Measurements from ENCODE around the gene METRNL. TPM values are rescaled to one million over a fixed set of nuclear protein-coding genes. Genes with fewer than 3 reads are reported as not detected.
A peak's percentile ranks its signal among the peaks of the same experiment; 100 is the strongest.

Gene METRNL
- total RNA-seq, 1 experiment from 2014 or later: 46.2 TPM

- peaks cover 42% of the 10 kb centered on the region for H3K36me3 ChIP-seq
- H3K27ac ChIP-seq: peak overlapping the region; percentile 95
- H3K27me3 ChIP-seq: no peaks in the 10 kb centered on the region
- peaks cover 74% of the 10 kb centered on the region for H3K4me1 ChIP-seq
- H3K4me3 ChIP-seq: no peak overlapping the region; the same call in 1 of the 2 replicates
- peak; percentile 91 for DNase-seq
- H3K9me3 ChIP-seq (replicated peaks): no peaks in the 10 kb centered on the region
Observed at GRCh38 chr17:83086199-83086880, 6.9 kb downstream of the METRNL start.

GRCh38 chr17:83086907-83087787 lies 7.7 kb downstream of the METRNL start:
- H3K9me3 ChIP-seq (replicated peaks): no peaks in the 10 kb centered on the region
- peak overlapping the region; percentile 95 for H3K27ac ChIP-seq
- peaks cover 42% of the 10 kb centered on the region for H3K36me3 ChIP-seq
- H3K4me3 ChIP-seq: peak overlapping the region; percentile 17
- DNase-seq: peak; percentile 98 to 99
- peaks cover 68% of the 10 kb centered on the region for H3K4me1 ChIP-seq
- no peaks in the 10 kb centered on the region for H3K27me3 ChIP-seq

- Histone ChIP-seq H3K4me1 (peaks cover 61% of the 10 kb centered on the region), H3K27me3 (no peaks in the 10 kb centered on the region), H3K9me3 (replicated peaks) (no peaks in the 10 kb centered on the region), H3K4me3 (peak overlapping the region; percentile 8; the same call in 1 of the 2 replicates), H3K36me3 (peaks cover 46% of the 10 kb centered on the region), H3K27ac (peak overlapping the region; percentile 95)
- no peak for DNase-seq
Observed at GRCh38 chr17:83087788-83088360, 8.5 kb downstream of the METRNL start.

- H3K27me3 ChIP-seq: no peaks in the 10 kb centered on the region
- peaks cover 55% of the 10 kb centered on the region for H3K4me1 ChIP-seq
- H3K36me3 ChIP-seq: peaks cover 51% of the 10 kb centered on the region
- DNase-seq: no peak
- peak overlapping the region; percentile 95; the same call in 1 of the 2 replicates for H3K27ac ChIP-seq
- H3K4me3 ChIP-seq: no peak overlapping the region
- H3K9me3 ChIP-seq (replicated peaks): no peaks in the 10 kb centered on the region
Observed at GRCh38 chr17:83088451-83088850, 9.0 kb downstream of the METRNL start.

GRCh38 chr17:83088909-83089308 lies 9.5 kb downstream of the METRNL start:
- Histone ChIP-seq H3K4me3 (no peak overlapping the region), H3K27me3 (no peaks in the 10 kb centered on the region), H3K9me3 (replicated peaks) (no peaks in the 10 kb centered on the region), H3K4me1 (peaks cover 52% of the 10 kb centered on the region), H3K36me3 (peaks cover 56% of the 10 kb centered on the region), H3K27ac (no peak overlapping the region)
- no peak for DNase-seq

- peaks cover 46% of the 10 kb centered on the region for H3K4me1 ChIP-seq
- H3K27ac ChIP-seq: no peak overlapping the region
Observed at GRCh38 chr17:83089328-83090132, 10.1 kb downstream of the METRNL start.

GRCh38 chr17:83090444-83091256 lies 11.2 kb downstream of the METRNL start:
- H3K36me3 ChIP-seq: peaks cover 64% of the 10 kb centered on the region
- H3K27ac ChIP-seq: no peak overlapping the region
- H3K9me3 ChIP-seq (replicated peaks): no peaks in the 10 kb centered on the region
- no peak for DNase-seq
- no peak overlapping the region for H3K4me3 ChIP-seq
- H3K4me1 ChIP-seq: peaks cover 35% of the 10 kb centered on the region
- no peaks in the 10 kb centered on the region for H3K27me3 ChIP-seq

More at GRCh38 chr17:83089328-83090132, 10.1 kb downstream of the METRNL start:
- DNase-seq: no peak
- H3K36me3 ChIP-seq: peaks cover 59% of the 10 kb centered on the region
- no peaks in the 10 kb centered on the region for H3K27me3 ChIP-seq
- no peaks in the 10 kb centered on the region for H3K9me3 ChIP-seq (replicated peaks)
- no peak overlapping the region for H3K4me3 ChIP-seq

GRCh38 chr17:83091257-83092141 lies 12.1 kb downstream of the METRNL start:
- DNase-seq: no peak
- Histone ChIP-seq H3K36me3 (peaks cover 68% of the 10 kb centered on the region), H3K4me3 (no peak overlapping the region)

GRCh38 chr17:83092186-83092585 lies 12.8 kb downstream of the METRNL start:
- no peak overlapping the region for H3K4me3 ChIP-seq
- H3K9me3 ChIP-seq (replicated peaks): no peaks in the 10 kb centered on the region
- H3K27ac ChIP-seq: no peak overlapping the region
- H3K27me3 ChIP-seq: no peaks in the 10 kb centered on the region
- no peak for DNase-seq
- peaks cover 29% of the 10 kb centered on the region for H3K4me1 ChIP-seq
- H3K36me3 ChIP-seq: peaks cover 68% of the 10 kb centered on the region

More at GRCh38 chr17:83091257-83092141, 12.1 kb downstream of the METRNL start:
- H3K27ac ChIP-seq: no peak overlapping the region
- no peaks in the 10 kb centered on the region for H3K27me3 ChIP-seq
- peaks cover 29% of the 10 kb centered on the region for H3K4me1 ChIP-seq
- no peaks in the 10 kb centered on the region for H3K9me3 ChIP-seq (replicated peaks)

GRCh38 chr17:83092931-83093330 lies 13.5 kb downstream of the METRNL start:
- no peak overlapping the region for H3K4me3 ChIP-seq

GRCh38 chr17:83093506-83093905 lies 14.1 kb downstream of the METRNL start:
- H3K27me3 ChIP-seq: no peaks in the 10 kb centered on the region
- peaks cover 63% of the 10 kb centered on the region for H3K36me3 ChIP-seq
- H3K4me1 ChIP-seq: peaks cover 29% of the 10 kb centered on the region

More at GRCh38 chr17:83092931-83093330, 13.5 kb downstream of the METRNL start:
- Histone ChIP-seq H3K36me3 (peaks cover 68% of the 10 kb centered on the region), H3K4me1 (peaks cover 29% of the 10 kb centered on the region), H3K9me3 (replicated peaks) (no peaks in the 10 kb centered on the region), H3K27ac (no peak overlapping the region), H3K27me3 (no peaks in the 10 kb centered on the region)
- no peak for DNase-seq

GRCh38 chr17:83094291-83094690 lies 14.9 kb downstream of the METRNL start:
- H3K9me3 ChIP-seq (replicated peaks): no peaks in the 10 kb centered on the region
- peaks cover 57% of the 10 kb centered on the region for H3K36me3 ChIP-seq
- DNase-seq: no peak
- H3K27me3 ChIP-seq: no peaks in the 10 kb centered on the region
- no peak overlapping the region for H3K27ac ChIP-seq
- peaks cover 30% of the 10 kb centered on the region for H3K4me1 ChIP-seq
- no peak overlapping the region for H3K4me3 ChIP-seq

More at GRCh38 chr17:83093506-83093905, 14.1 kb downstream of the METRNL start:
- no peak for DNase-seq
- Histone ChIP-seq H3K9me3 (replicated peaks) (no peaks in the 10 kb centered on the region), H3K4me3 (no peak overlapping the region), H3K27ac (no peak overlapping the region)

- DNase-seq: no peak
Observed at GRCh38 chr17:83095016-83095415, 15.6 kb downstream of the METRNL start.

More at GRCh38 chr17:83095016-83095415, 15.6 kb downstream of the METRNL start:
- H3K9me3 ChIP-seq (replicated peaks): no peaks in the 10 kb centered on the region
- H3K4me1 ChIP-seq: peaks cover 37% of the 10 kb centered on the region
- no peaks in the 10 kb centered on the region for H3K27me3 ChIP-seq
- no peak overlapping the region for H3K27ac ChIP-seq
- H3K36me3 ChIP-seq: peaks cover 51% of the 10 kb centered on the region
- no peak overlapping the region for H3K4me3 ChIP-seq

Data from SJCRH30 (cell line).